GM19397 (cell line): ENCODE measurements around the gene BABAM2.

Source experiments
- ATAC-seq: cut with Tn5 transposase; IDR thresholded peaks from one replicate; pipeline ENCODE4 v1.9.1; 2021; ENCODE audit warnings: mild to moderate bottlenecking, moderate library complexity; ENCODE audit not compliant: unreplicated experiment

Gene BABAM2

GRCh38 chr2:28181801-28182200, 291.3 kb downstream of the BABAM2 start:
- no peak for ATAC-seq

DNA sequence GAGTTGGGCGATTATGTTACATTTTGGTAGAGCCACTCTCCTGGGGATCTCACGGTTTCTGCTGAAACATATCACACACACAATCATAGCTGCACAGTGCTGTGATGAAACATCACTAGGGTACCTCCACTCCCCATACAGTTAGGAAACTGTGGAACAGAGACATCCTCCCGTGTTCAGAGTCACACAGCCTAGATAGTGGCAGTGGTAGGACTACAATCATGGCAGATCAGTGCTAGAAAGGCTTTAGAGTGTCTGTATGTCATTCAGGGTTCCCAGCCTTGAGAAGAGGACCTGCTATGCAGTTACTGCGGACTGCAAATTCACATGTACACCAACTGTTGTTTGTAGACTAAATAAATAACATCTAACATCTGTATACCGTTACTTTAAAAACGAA, 291.8 kb downstream of the BABAM2 start:
- no peak for ATAC-seq

DNA sequence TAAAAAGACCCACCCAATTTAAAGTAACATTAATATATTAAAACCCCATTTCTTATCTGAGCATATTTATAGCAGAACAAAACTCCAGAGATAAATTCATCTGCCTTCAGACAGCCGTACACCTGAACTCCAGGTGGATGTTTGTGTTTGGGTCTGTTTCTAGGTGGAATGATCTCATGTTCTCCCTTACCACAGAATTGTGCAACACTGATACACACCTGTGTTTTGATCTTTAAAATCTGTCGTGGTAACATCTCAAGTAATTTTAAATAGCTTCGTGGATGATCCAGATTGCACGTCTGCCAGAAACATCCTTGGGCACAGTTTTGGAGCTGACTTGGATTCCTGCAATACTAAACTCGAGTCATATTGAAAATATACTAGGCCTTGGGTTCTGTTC, 294.6 kb downstream of the BABAM2 start:
- no peak for ATAC-seq

DNA sequence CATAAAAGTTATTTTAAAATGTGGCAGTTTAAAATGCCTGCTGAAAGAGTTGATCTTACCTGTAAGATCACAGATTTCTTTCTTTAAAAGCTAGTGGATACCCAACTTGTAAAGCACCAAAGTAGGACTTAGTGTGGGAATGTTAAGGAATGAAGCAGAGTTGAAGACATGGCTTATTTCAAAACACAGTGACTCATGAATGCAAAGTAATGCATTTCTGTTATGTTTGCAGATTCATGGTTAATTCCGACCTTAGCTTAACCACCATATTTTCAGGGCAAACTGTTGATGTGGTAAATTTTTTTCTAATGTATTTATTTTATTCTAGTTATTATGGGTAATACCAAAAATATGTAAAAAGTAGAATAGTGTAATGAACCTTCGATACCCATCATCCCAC, 295.4 kb downstream of the BABAM2 start:
- ATAC-seq = no peak

DNA sequence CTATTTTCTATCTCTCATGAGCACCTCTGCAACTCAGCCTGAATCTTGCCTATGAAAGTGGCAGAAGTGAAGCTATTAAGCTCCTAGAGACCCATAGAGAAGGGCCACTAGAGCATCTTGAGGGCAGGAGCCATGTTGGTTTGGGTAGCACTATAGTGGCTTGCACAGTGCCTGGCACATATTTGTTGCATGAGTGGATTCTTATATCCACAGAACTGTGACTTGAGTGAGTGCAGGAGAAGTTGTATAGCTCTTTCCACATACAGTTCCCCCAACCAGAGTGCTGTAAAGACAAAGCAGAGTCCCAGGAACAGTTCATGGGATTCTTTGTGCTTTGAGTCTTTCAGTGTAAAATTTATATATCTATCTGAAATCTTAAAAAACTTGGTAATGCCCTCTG, 296.7 kb downstream of the BABAM2 start:
- no peak for ATAC-seq

DNA sequence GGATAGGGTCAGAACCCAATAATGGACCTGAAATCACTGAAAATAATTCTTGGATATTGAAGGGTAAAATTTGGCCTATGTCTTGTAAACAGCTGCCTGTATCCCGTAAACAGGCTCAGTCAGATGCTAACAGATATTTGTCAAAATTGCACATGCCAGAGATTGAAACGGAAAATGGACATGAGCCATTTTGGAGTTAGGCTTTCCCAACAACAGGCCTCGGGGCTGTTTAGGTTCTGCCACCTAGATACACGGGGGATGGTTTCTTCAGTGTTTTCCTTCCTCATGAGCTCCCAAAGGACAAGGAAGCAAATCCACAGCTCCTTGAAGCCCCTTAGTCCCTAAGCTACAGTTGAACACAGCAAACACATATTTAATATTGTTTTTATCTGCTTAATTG, 297.9 kb downstream of the BABAM2 start:
- no peak for ATAC-seq

- no peak for ATAC-seq
Measured at GRCh38 chr2:28193630-28194403, 303.3 kb downstream of the BABAM2 start.

GRCh38 chr2:28199995-28200679, 309.6 kb downstream of the BABAM2 start:
- no peak for ATAC-seq

DNA sequence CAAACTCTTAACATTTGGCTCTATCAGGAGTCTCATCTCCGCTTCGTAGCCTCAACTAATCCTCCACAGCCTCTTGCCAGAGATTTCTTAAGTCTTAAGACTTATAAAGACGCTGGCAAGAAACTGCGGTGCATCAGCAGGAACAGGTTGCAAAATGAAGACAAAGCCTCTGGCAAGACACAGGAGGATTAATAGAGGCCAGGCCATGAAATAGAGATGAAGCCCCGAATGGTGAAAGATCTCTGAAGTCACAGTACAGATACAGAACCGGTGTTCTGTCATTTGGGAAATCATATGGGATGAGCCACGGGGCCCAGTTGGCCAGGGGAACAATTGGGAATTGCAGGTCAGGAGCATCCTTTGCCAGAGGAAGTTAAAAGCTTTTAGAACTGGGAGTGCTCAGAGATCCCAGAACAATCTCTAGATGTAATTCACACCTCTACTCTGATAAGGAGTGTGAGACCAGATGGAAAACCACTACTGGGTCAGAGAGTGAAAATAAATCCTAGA, 311.2 kb downstream of the BABAM2 start:
- no peak for ATAC-seq

DNA sequence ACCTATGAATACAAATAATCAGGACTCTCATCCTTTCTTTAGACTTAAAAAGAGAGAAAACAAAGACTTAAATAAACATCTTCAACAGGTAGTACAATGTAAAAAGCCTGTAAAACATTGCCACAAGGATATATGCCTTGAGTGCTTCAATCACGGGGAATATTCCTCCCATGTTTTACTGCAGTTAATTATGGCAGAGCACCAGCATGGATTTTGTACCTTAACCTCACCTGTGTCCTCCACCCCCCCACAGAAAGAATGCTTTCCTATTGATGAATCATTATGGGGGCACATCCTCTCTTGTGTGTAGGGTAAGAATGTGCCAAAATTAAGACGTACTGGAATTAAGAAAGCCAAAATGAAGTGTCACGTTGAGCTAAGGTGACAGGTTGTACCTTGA, 312.2 kb downstream of the BABAM2 start:
- ATAC-seq = no peak

GRCh38 chr2:28206762-28207161, 316.2 kb downstream of the BABAM2 start:
- no peak for ATAC-seq

DNA sequence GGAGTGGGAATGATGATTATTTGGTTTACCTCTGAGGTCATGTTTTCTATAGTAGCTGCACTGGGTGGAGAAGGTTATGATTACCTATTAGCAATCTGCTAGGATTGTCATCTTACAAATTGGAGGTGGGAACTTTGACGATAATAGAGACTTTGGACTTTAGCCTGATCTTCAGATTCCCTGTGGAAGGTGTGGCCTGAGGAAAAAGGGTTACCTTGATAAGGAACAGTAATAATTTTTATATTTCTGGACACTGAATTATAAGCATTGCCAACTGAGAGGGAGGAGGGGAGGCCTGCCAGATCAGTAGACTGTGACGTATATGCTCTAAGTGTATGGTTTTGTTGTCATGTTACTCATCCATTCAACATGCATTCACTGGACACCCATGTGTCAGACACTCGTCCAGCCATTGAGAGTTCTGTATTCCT, 318.7 kb downstream of the BABAM2 start:
- ATAC-seq = no peak

GRCh38 chr2:28209864-28210263, 319.3 kb downstream of the BABAM2 start:
- no peak for ATAC-seq

GRCh38 chr2:28210535-28210934, 320.0 kb downstream of the BABAM2 start:
- no peak for ATAC-seq

- ATAC-seq = no peak
Measured at GRCh38 chr2:28216331-28216730, 325.8 kb downstream of the BABAM2 start.

DNA sequence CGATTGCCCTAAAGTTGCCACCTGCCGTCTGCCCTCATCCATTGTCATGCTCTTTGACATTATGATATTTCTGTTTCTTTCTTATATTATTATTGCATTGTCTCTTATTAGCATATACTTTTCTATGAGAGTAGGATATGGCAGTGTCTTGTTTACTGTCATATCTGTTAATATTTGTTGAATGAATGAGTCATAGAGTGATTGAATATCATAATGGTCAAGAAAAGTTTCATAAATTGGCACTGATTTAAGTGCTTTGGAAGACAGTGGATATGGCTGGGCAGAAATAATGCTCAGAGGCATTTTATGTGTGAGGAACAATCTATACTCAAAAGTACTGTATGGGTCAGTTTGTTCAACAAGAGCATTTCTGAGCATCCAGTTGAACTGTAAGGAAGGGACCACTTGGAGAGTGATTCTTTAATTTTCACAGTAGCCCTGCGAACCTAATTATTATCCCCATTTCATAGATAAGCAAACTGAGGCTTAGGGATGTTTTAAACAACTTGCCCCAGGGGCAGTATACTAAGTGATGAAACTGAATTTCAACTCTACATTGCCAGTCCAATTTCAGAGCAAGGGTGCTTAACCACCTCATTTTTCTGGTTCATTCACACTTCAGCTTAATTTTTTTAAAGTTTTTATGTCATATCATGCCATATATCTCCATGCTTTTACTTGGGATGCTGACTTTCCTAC, 326.7 kb downstream of the BABAM2 start:
- no peak for ATAC-seq

DNA sequence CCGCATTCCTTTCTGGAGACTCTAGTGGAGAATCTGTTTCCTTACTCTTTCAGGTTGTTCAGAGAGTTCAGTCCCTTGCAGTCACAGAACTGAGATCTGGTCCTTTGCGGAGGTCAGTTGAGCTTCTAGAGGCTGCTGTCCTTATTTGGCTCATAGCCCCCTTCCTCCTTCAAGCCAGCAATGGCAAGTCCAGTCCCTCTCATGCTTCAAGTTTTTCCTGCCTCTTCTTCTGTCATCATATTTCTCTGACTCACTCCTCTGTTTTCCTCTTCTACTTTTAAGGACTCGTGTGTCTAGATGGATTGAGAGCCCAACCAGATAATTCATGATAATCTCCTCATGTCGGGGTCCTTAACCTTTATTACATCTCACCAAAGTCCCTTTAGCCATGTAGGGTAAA, 328.6 kb downstream of the BABAM2 start:
- ATAC-seq = no peak

- no peak for ATAC-seq
Measured at GRCh38 chr2:28219758-28220368, 329.3 kb downstream of the BABAM2 start.

- no peak for ATAC-seq
Measured at GRCh38 chr2:28224648-28225472, 334.3 kb downstream of the BABAM2 start.

DNA sequence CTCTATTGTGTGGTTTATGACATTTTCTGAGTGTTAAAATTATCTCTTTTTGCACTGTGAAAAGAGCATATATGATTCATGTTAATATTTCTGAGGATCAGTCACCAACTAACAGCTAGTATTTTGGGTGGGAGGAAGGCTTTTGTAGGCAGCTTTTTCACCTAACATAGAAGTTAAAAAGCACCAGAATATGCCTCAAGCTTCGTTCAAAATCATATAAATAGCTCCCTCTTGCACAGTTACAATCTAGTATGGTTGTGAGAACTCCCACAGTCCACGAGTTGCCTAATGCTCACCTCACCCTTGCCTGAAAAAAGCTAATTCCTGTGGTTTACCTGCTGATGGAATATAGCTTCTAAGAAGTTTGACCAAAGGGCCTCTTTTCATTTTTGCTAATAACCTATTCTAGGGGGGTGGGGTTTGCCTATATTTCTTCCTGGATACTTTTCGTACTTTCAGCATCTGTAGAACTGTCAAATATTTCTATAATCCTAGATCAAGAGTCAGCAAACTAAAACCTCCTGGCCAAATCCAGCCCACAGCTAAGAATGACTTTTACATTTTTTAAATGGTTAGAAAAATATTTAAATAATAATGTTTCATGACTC, 335.0 kb downstream of the BABAM2 start:
- no peak for ATAC-seq
